ENCODE measurements around the gene NSD1.

- TF ChIP-seq CTCF (IDR thresholded peaks at IDR 0.05) (no peak), POLR2AphosphoS5 (IDR thresholded peaks at IDR 0.05) (no peak), EP300 (IDR thresholded peaks at IDR 0.05) (no peak), POLR2A (IDR thresholded peaks at IDR 0.05) (no peak)
These were observed 39.8 kb upstream of the NSD1 start for GRCh38 chr5:177093803-177094202.

All from gastroesophageal sphincter (tissue), 3 donors.